GM12878 (cell line): ENCODE data around the gene PITX1. TPM values are rescaled to one million over a fixed set of nuclear protein-coding genes. Genes with fewer than 3 reads are reported as not detected.

Experiments
- ATAC-seq: fragments of 200-7000 bp; cut with Tn5 transposase; 3 replicates; pipeline ENCODE4 v1.9.1; 2020; ENCODE audit warnings: mild to moderate bottlenecking, moderate library complexity
- BruUV-seq: library from RNA; stranded (reverse); fragments of 400-500 nt; replicated peaks from 2 replicates; lab custom pipeline; 2021; lab: Mats Ljungman, UMichigan
- CTCF ChIA-PET: fragments of 300-600 bp; sonication (Branson Sonifier 250); formaldehyde crosslinking; extraction: SDS; loops from one replicate; lab custom pipeline; 2021; ENCODE audit warnings: inconsistent platforms; lab: Yijun Ruan, JAX
- POLR2A ChIA-PET: fragments of 350-600 bp; formaldehyde crosslinking; extraction: SDS; loops from one replicate; lab custom pipeline; 2021; ENCODE audit warnings: inconsistent platforms; lab: Charles Lee
- RAD21 ChIA-PET: fragments of 300-600 bp; sonication (Branson Sonifier 250); formaldehyde crosslinking; loops from one replicate; lab custom pipeline; 2023; ENCODE audit warnings: antibody characterized with exemption; ENCODE audit not compliant: unreplicated experiment; lab: Charles Lee
- SMC1A ChIA-PET: fragments of 300-600 bp; sonication (Branson Sonifier 250); formaldehyde crosslinking; loops from one replicate; lab custom pipeline; 2023; ENCODE audit not compliant: unreplicated experiment, uncharacterized antibody; lab: Charles Lee
- DNase-seq: peaks from one replicate; pipeline ENCODE4 v3.0.0-alpha.2; 2011; ENCODE audit warnings: low read depth, low spot score
- FAIRE-seq: peaks from 3 replicates; lab custom pipeline; 2011; peaks lifted over from hg19 to GRCh38; lab: Jason Lieb, UNC
- H2AFZ ChIP-seq: 2 replicates; pipeline ENCODE4 v1.6.0; 2011; ENCODE audit warnings: low read depth, low read length, control low read depth; ENCODE audit not compliant: control insufficient read depth
- H3K27ac ChIP-seq: 2 replicates; pipeline ENCODE4 v1.5.1; 2011; ENCODE audit warnings: control low read depth; ENCODE audit not compliant: control insufficient read depth, insufficient read depth
- H3K27me3 ChIP-seq, 2 experiments: replicated peaks in 1 of 2; 2 replicates each; pipeline versions ENCODE4 v1.6.0 to v1.6.1; 2011; ENCODE audit warnings: low read length in 1 of 2; ENCODE audit not compliant: control insufficient read depth in 2 of 2, insufficient read depth in 2 of 2
- H3K36me3 ChIP-seq, 2 experiments: 2 replicates each; pipeline ENCODE4 v1.5.1; 2011; ENCODE audit warnings: low read length in 1 of 2; ENCODE audit not compliant: control insufficient read depth in 2 of 2, insufficient read depth in 2 of 2
- H3K4me1 ChIP-seq: 2 replicates; pipeline ENCODE4 v1.6.1; 2011; ENCODE audit warnings: mild to moderate bottlenecking, low read length, moderate library complexity, mixed read lengths; ENCODE audit not compliant: control insufficient read depth, insufficient read depth
- H3K4me2 ChIP-seq: 2 replicates; pipeline ENCODE4 v1.6.0; 2011; ENCODE audit warnings: control low read depth; ENCODE audit not compliant: control insufficient read depth, insufficient read depth
- H3K4me3 ChIP-seq: fragments of 200-600 bp; sonication (generic); 2 replicates; pipeline ENCODE4 v1.5.1; 2016
- H3K79me2 ChIP-seq: 2 replicates; pipeline ENCODE4 v1.6.0; 2011; ENCODE audit warnings: low read length; ENCODE audit not compliant: control insufficient read depth, insufficient read depth
- H3K9ac ChIP-seq: 2 replicates; pipeline ENCODE4 v1.8.0; 2011; ENCODE audit warnings: low read length, control low read depth, mixed read lengths; ENCODE audit not compliant: control insufficient read depth, insufficient read depth
- H3K9me3 ChIP-seq: replicated peaks from 3 replicates; pipeline ENCODE4 v1.5.1; 2011; ENCODE audit warnings: mild to moderate bottlenecking, low read length; ENCODE audit not compliant: control insufficient read depth, insufficient read depth
- H4K20me1 ChIP-seq: 2 replicates; pipeline ENCODE4 v1.6.0; 2011; ENCODE audit not compliant: control insufficient read depth, insufficient read depth
- ASH2L ChIP-seq: fragments of 300-600, 200-600 bp; sonication (generic); IDR thresholded peaks from 2 replicates; pipeline ENCODE4 v1.6.1; 2017; ENCODE audit warnings: low read depth, mild to moderate bottlenecking, borderline replicate concordance
- BCLAF1 ChIP-seq: fragments of 450-650 bp; IDR thresholded peaks from 2 replicates; pipeline ENCODE4 v1.6.1; 2017; ENCODE audit warnings: antibody characterized with exemption, mild to moderate bottlenecking, moderate library complexity
- BRCA1 ChIP-seq: IDR thresholded peaks from 2 replicates; pipeline ENCODE4 v1.6.1; 2011; ENCODE audit warnings: low read depth, low read length, improper control_type of control experiment
- CBX5 ChIP-seq: sonication (generic); IDR thresholded peaks from 2 replicates; pipeline ENCODE4 v1.6.1; 2016; ENCODE audit warnings: low read depth, moderate library complexity, mild to moderate bottlenecking, inconsistent platforms
- CHD1 ChIP-seq: IDR thresholded peaks from 2 replicates; pipeline ENCODE4 v1.6.1; 2012; ENCODE audit warnings: low read depth, low read length, improper control_type of control experiment
- CREM ChIP-seq: IDR thresholded peaks from 2 replicates; pipeline ENCODE4 v1.6.1; 2014; ENCODE audit warnings: antibody characterized with exemption, low read depth
- E2F4 ChIP-seq: IDR thresholded peaks from 2 replicates; pipeline ENCODE4 v1.6.1; 2012; ENCODE audit warnings: low read depth, low read length, improper control_type of control experiment
- IKZF2 ChIP-seq, 2 experiments: fragments of 450-650 bp; IDR thresholded peaks; 2 replicates each; pipeline ENCODE4 v1.6.1; 2017; ENCODE audit warnings: mild to moderate bottlenecking in 2 of 2, moderate library complexity in 2 of 2
- KLF5 ChIP-seq: fragments of 450-650 bp; IDR thresholded peaks from 2 replicates; pipeline ENCODE4 v1.6.1; 2014; ENCODE audit warnings: mild to moderate bottlenecking; ENCODE audit not compliant: partially characterized antibody
- MLLT1 ChIP-seq: fragments of 450-650 bp; IDR thresholded peaks from 2 replicates; pipeline ENCODE4 v1.6.1; 2016; ENCODE audit warnings: mild to moderate bottlenecking
- NBN ChIP-seq: fragments of 450-650 bp; IDR thresholded peaks from 2 replicates; pipeline ENCODE4 v1.6.1; 2016
- PAX8 ChIP-seq: fragments of 450-650 bp; IDR thresholded peaks from 2 replicates; pipeline ENCODE4 v1.6.1; 2017; ENCODE audit warnings: mild to moderate bottlenecking, moderate library complexity
- SIX5 ChIP-seq: IDR thresholded peaks from 2 replicates; pipeline ENCODE4 v1.6.1; 2011; ENCODE audit warnings: mild to moderate bottlenecking, low read depth, low read length, moderate library complexity; ENCODE audit not compliant: severe bottlenecking
- SKIL ChIP-seq: fragments of 450-650 bp; IDR thresholded peaks from 2 replicates; pipeline ENCODE4 v1.6.1; 2017; ENCODE audit warnings: mild to moderate bottlenecking, low read depth, inconsistent platforms; ENCODE audit not compliant: poor library complexity, severe bottlenecking
- SMAD1 ChIP-seq: fragments of 450-650 bp; IDR thresholded peaks from 2 replicates; pipeline ENCODE4 v1.6.1; 2018; ENCODE audit warnings: mild to moderate bottlenecking, low read depth; ENCODE audit not compliant: partially characterized antibody
- STAT3 ChIP-seq: IDR thresholded peaks from 2 replicates; pipeline ENCODE4 v1.6.1; 2011; ENCODE audit warnings: low read depth, low read length, improper control_type of control experiment
- TCF7 ChIP-seq: IDR thresholded peaks from 2 replicates; pipeline ENCODE4 v1.6.1; 2014; ENCODE audit warnings: antibody characterized with exemption, borderline replicate concordance
- USF1 ChIP-seq: IDR thresholded peaks from 2 replicates; pipeline ENCODE4 v1.6.1; 2011; ENCODE audit warnings: borderline replicate concordance, low read depth, mild to moderate bottlenecking, moderate library complexity, mixed read lengths, low read length; ENCODE audit not compliant: insufficient read depth; ENCODE audit errors: extremely low read length
- WGBS: methylation state at CpG from one replicate; pipeline ENCODE4 v1.1.6; 2016; ENCODE audit warnings: low lambda C conversion rate; ENCODE audit not compliant: insufficient replicate concordance, insufficient coverage; ENCODE audit errors: missing lambda C conversion rate; 5-methylcytosine and 5-hydroxymethylcytosine counted together
- in situ Hi-C: fragments of 300-500 bp; cut with MboI; formaldehyde crosslinking; loops from 9 replicates; pipeline ENCODE4 v1.14.3; 2018; ENCODE audit warnings: mixed read lengths
- intact Hi-C: fragments of 100-400 bp; cut with micrococcal nuclease; formaldehyde crosslinking; loops from one replicate; pipeline ENCODE4 v1.14.2; 2022; ENCODE audit not compliant: unreplicated experiment
- polyA plus RNA-seq, 11 experiments: library from polyadenylated mRNA; depleted of rRNA in 4 of 11; unstranded in 6 of 11; stranded (reverse) in 5 of 11; fragments of >200 nt; fragmentation: Nextera tagmentation in 4 of 11; fragmentation: Illumina TruSeq in 1 of 11; extraction: Ambion mirVana in 4 of 11; extraction: Trizol in 1 of 11; gene quantifications; 1 replicate in 1 of 11; 2 replicates in 10 of 11; pipeline versions ENCODE4 v1.2.1 to v1.2.3, GENCODE V29; 2011 to 2016; ENCODE audit warnings: inconsistent platforms in 2 of 11, missing spikeins in 2 of 11, low read depth in 1 of 11
- total RNA-seq, 4 experiments: library from RNA; depleted of rRNA in 3 of 4; stranded (reverse); fragments of >200 nt in 3 of 4; fragmentation: Illumina TruSeq in 1 of 4; extraction: Trizol in 1 of 4; gene quantifications; 2 replicates each; pipeline versions ENCODE4 v1.2.1 to v1.2.3, GENCODE V29; 2013 to 2021

The PITX1 gene
- total and polyA plus RNA-seq, 10 of the 15 experiments (the other 5 are each of a cell fraction or from before 2014, with no cell fraction given) = 0.16 to 1.1 (median 0.68) TPM; not detected in 5

- no peaks in the 10 kb centered on the region for H3K9me3 ChIP-seq
- no peak overlapping the region for H3K9ac ChIP-seq
- RAD21 ChIA-PET = no interaction called here
- no TSS peak for BruUV-seq
- DNase-seq (no peak), ATAC-seq (no peak), FAIRE-seq (no peak)
- CTCF ChIA-PET = no interaction called here
- no peaks in the 10 kb centered on the region for H3K36me3 ChIP-seq
- H3K4me2 ChIP-seq = no peak overlapping the region
- POLR2A ChIA-PET = no interaction called here
- 47% methylated on average over 6 of the region's 6 CpGs for WGBS
- H3K27me3 ChIP-seq = no peaks in the 10 kb centered on the region
- no peaks in the 10 kb centered on the region for H3K4me1 ChIP-seq
- SMC1A ChIA-PET = no interaction called here
- H3K27ac ChIP-seq = no peak overlapping the region
- in situ Hi-C loops = no loop called here
- no peak overlapping the region for H2AFZ ChIP-seq
- no peaks in the 10 kb centered on the region for H4K20me1 ChIP-seq
- H3K4me3 ChIP-seq = no peak overlapping the region
- intact Hi-C loops = loop anchor here (5.0 kb wide), 1 partner anchor 176 kb away; no protein-coding TSS in a partner anchor
- no peaks in the 10 kb centered on the region for H3K79me2 ChIP-seq
- TF ChIP-seq PAX8 = no peak
- no peak for TF ChIP-seq STAT3
- TF ChIP-seq SIX5 = no peak
- TF ChIP-seq SKIL = no peak
- no peak for TF ChIP-seq NBN
- TF ChIP-seq ASH2L = no peak
- no peak for TF ChIP-seq KLF5
- TF ChIP-seq USF1 = no peak
- TF ChIP-seq BCLAF1 = no peak
- TF ChIP-seq CREM = no peak
- no peak for TF ChIP-seq E2F4
- no peak for TF ChIP-seq CBX5
- TF ChIP-seq TCF7 = no peak
- TF ChIP-seq CHD1 = no peak
- no peak for TF ChIP-seq IKZF2 (IDR thresholded peaks at IDR 0.05)
- no peak for TF ChIP-seq MLLT1
- TF ChIP-seq SMAD1 = no peak
- no peak for TF ChIP-seq BRCA1
Observed at GRCh38 chr5:135015942-135016341, 18.1 kb downstream of the PITX1 start.
